Panc1 (cell line): Measurements from ENCODE around the gene IFNL3. TPM values are rescaled to one million over a fixed set of nuclear protein-coding genes. Genes with fewer than 3 reads are reported as not detected.
"Not testable (repeated sequence)": the region's sequence is repeated elsewhere in the genome, so short reads cannot be mapped to it uniquely, and the experiment has no call there.

ENCODE experiments used
- ATAC-seq: fragments of 200-7000 bp; cut with Tn5 transposase; 2 replicates; pipeline ENCODE4 v1.9.1; 2020; ENCODE audit warnings: mild to moderate bottlenecking, moderate library complexity
- BruUV-seq: library from RNA; stranded (reverse); fragments of 400-500 nt; replicated peaks from 2 replicates; lab custom pipeline; 2021; lab: Mats Ljungman, UMichigan
- CTCF ChIA-PET: fragments of 300-600 bp; sonication (Branson Sonifier 250); formaldehyde crosslinking; loops from one replicate; lab custom pipeline; 2022; ENCODE audit warnings: antibody characterized with exemption; lab: Charles Lee
- POLR2A ChIA-PET: fragments of 300-600 bp; sonication (Branson Sonifier 250); formaldehyde crosslinking; loops from one replicate; lab custom pipeline; 2022; ENCODE audit warnings: antibody characterized with exemption; lab: Charles Lee
- DNase-seq: peaks from one replicate; pipeline ENCODE4 v3.0.0-alpha.2; 2010; ENCODE audit warnings: low read depth, low spot score
- H3K27ac ChIP-seq: 2 replicates; pipeline ENCODE4 v1.5.1; 2011; ENCODE audit warnings: mild to moderate bottlenecking, low read length, inconsistent platforms
- H3K27me3 ChIP-seq: fragments of 200-500 bp; sonication (Bioruptor generic); 2 replicates; pipeline ENCODE4 v1.6.0; 2014; ENCODE audit warnings: low read length, inconsistent platforms; ENCODE audit not compliant: control insufficient read depth, insufficient read depth
- H3K36me3 ChIP-seq: fragments of 200-500 bp; sonication (Bioruptor generic); 2 replicates; pipeline ENCODE4 v1.5.1; 2014; ENCODE audit warnings: inconsistent platforms, mild to moderate bottlenecking, low read length, moderate library complexity; ENCODE audit not compliant: control insufficient read depth, insufficient read depth
- H3K4me1 ChIP-seq: 2 replicates; pipeline ENCODE4 v1.5.1; 2011; ENCODE audit warnings: inconsistent platforms, mild to moderate bottlenecking, low read length, moderate library complexity; ENCODE audit not compliant: control insufficient read depth, insufficient read depth
- H3K4me3 ChIP-seq, 2 experiments: 2 replicates each; pipeline ENCODE4 v1.5.1; 2011 to 2012; ENCODE audit warnings: low read depth in 2 of 2, low read length in 2 of 2, mild to moderate bottlenecking in 2 of 2, inconsistent platforms in 1 of 2, moderate library complexity in 1 of 2
- H3K9me3 ChIP-seq: fragments of 200-500 bp; sonication (Bioruptor generic); 2 replicates; pipeline ENCODE4 v1.5.1; 2014; ENCODE audit warnings: low read depth, mild to moderate bottlenecking, inconsistent platforms, low read length, moderate library complexity; ENCODE audit not compliant: control insufficient read depth, insufficient read depth
- CTCF ChIP-seq: fragments of 450-650 bp; IDR thresholded peaks from 2 replicates; pipeline ENCODE4 v1.5.1; 2017; ENCODE audit warnings: mild to moderate bottlenecking
- POLR2AphosphoS5 ChIP-seq: IDR thresholded peaks from 2 replicates; pipeline ENCODE4 v1.6.1; 2012; ENCODE audit warnings: mild to moderate bottlenecking, low read depth, low read length, moderate library complexity
- REST ChIP-seq, 2 experiments: IDR thresholded peaks; 2 replicates each; pipeline ENCODE4 v1.6.1; 2011 to 2012; ENCODE audit warnings: low read depth in 2 of 2, control low read depth in 1 of 2, low read length in 1 of 2, mild to moderate bottlenecking in 1 of 2, moderate library complexity in 1 of 2; ENCODE audit not compliant: insufficient read depth in 1 of 2
- SIN3A ChIP-seq: IDR thresholded peaks from 2 replicates; pipeline ENCODE4 v1.6.1; 2012; ENCODE audit warnings: low read depth, mild to moderate bottlenecking, low read length, moderate library complexity, borderline replicate concordance; ENCODE audit not compliant: insufficient read depth
- TCF7L2 ChIP-seq: IDR thresholded peaks from 2 replicates; pipeline ENCODE4 v1.6.1; 2011; ENCODE audit warnings: mild to moderate bottlenecking, low read depth, low read length, inconsistent platforms
- in situ Hi-C: cut with HindIII; loops from 2 replicates; pipeline ENCODE4 v1.10.0; 2016; ENCODE audit warnings: low sequenced_read_pairs, low pct_unique_long_range_greater_than_20kb
- intact Hi-C: fragments of 100-400 bp; cut with micrococcal nuclease; formaldehyde crosslinking; loops from one replicate; pipeline ENCODE4 v1.10.0; 2022; ENCODE audit not compliant: unreplicated experiment
- total RNA-seq: library from RNA; stranded (reverse); gene quantifications from one replicate; pipeline ENCODE4 v1.2.1, GENCODE V29; 2021; ENCODE audit not compliant: unreplicated experiment

The IFNL3 gene
- total RNA-seq, 1 experiment from 2014 or later, result not detected

DNA sequence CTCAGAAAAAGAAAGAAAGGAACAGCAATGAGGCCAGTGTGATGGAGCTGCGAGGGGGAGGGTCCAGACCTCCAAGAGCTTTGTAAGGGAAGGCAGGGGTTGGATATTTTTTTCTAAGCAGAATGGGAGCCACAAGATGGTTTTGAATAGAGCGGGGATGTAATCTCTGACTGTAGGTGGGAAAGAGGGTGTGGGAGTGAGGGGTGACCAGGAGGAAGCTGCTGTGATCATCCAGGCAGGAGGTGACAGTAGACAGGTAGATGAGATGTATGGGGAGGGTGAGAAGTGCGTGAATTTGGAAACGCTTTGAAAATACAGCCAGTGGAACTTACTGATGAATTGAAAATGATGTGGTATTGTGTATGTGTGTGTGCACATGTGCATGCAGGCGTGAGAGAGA is 30.8 kb upstream of the IFNL3 start:
- intact Hi-C loops (no loop called here), in situ Hi-C loops (no loop called here)
- no TSS peak for BruUV-seq
- Histone ChIP-seq H3K36me3 (no peaks in the 10 kb centered on the region), H3K4me1 (no peaks in the 10 kb centered on the region), H3K4me3 (no peak overlapping the region), H3K27ac (no peak overlapping the region), H3K9me3 (no peaks in the 10 kb centered on the region), H3K27me3 (peaks cover 3% of the 10 kb centered on the region; the same call in 1 of the 2 replicates)
- TF ChIP-seq TCF7L2 (no peak), POLR2AphosphoS5 (no peak), REST (IDR thresholded peaks at IDR 0.05; ENCODE audit: insufficient read depth in 1 of 2, low read depth in 2 of 2, low read length in 1 of 2) (no peak), SIN3A (no peak), CTCF (no peak)
- POLR2A ChIA-PET, result interaction anchor here (0.6 to 1.2 kb wide), 2 partner anchors 17 to 155 kb away, joined by 3 to 6 read pairs; no protein-coding TSS in a partner anchor
- DNase-seq (no peak), ATAC-seq (peak; percentile 15)
- CTCF ChIA-PET, result interaction anchor here (0.6 to 1.8 kb wide), 5 partner anchors 21 to 57 kb away, joined by 3 to 5 read pairs (median 3); partner anchors contain the start of gene IFNL1

DNA sequence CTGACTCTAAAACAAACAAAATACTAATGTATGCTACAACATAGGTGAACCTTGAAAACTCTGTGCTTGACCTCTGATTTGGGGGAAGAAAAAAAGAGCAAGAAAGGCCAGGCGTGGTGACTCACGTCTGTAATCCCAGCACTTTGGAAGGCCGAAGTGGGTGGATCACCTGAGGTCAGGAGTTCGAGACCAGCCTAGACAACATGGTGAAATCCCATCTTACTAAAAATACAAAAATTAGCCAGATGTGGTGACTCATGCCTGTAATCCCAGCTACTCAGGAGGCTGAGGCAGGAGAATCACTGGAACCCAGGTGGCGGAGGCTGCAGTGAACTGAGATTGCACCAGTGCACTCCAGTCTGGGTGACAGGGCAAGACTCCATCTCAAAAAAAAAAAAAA is 29.1 kb upstream of the IFNL3 start:
- DNase-seq, in situ Hi-C loops, H3K4me3 ChIP-seq, H3K27ac ChIP-seq, H3K27me3 ChIP-seq, ATAC-seq, H3K4me1 ChIP-seq, H3K9me3 ChIP-seq, H3K36me3 ChIP-seq, intact Hi-C loops, BruUV-seq: not testable (repeated sequence)
- CTCF ChIA-PET, result interaction anchor here (0.6 kb wide), 1 partner anchor 222 kb away, joined by 10 read pairs; no protein-coding TSS in a partner anchor
- POLR2A ChIA-PET, result interaction anchor here (0.6 to 1.0 kb wide), 2 partner anchors 72 to 131 kb away, joined by 4 to 10 read pairs; no protein-coding TSS in a partner anchor
